ENCODE measurements around the gene EXOC4.

Gene EXOC4

DNA sequence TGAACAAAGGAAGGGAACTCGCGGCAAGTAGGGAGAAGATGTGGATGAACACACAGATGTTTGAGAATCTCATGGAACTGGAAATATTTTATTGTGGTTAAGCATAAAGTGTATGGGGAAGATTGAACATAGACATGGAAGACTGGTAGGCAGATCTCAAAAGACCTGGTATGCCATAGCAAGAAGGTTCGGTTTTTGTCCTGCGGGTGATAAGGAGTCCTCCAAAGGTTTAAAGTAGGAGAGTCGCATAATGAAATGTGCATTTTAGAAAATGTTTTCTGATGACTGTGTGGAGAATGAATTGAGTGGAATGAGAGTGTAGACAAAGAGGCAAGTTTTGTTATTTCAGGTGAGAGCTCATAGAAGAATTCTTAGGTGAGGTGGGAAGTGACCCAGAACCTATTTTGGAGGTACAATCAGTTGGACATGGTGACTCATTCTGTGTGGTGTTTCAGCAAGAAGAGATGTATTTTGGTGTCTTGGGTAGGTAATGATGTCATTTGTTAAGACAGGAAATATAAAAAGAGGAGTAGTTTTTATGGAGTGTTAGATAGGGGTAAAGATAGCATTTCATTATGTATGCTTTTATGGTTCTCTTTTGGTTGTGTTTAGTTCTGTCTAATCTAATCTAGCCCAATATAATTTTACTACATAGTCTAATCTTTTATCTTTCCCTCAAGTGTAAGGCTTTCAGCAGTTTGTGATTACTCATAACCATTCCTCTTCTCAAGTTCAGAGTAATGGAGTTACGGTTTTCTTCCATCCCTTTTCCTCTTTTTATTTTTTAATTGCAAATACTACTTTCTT is 239.2 kb downstream of the EXOC4 start:
- no peak for DNase-seq (ENCODE audit: low spot score)

DNA sequence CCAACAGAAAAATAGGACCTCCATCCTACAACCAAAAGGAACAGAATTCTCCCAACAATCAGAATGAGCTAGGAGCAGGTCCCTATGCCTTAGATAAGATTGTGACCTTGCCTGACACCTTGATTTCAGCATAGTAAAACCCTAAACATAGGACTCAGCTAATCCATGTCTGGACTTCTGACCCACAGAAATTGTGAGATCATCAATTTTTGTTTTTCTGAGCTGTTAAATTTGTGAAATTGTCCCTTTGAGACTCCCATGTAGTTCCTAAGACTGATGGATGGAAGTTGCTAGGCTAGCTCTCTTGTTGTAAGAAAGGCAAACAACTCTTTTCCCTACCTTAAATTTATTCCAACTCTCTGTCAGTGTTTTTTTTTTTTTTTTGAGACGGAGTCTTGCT is 244.2 kb downstream of the EXOC4 start:
- no peak for DNase-seq (ENCODE audit: low spot score)

DNA sequence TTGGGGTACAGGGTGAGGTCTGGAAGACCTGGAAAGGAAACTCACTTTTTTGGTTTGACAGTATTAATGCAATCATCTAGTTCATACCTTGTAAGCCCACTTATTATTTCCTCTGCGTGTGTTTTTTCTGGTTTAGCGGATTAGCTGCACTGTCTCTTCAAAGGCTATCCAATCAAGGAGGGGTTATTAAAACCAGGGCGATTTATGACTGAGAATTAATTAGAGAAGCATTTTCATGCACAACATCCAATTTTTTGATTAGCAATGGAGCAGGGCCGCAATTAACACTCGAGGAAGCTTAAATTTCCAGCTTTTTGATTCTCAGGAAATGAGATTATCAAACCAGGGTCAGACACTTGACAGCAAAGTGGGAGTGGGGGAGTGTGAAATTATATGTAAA is 248.9 kb downstream of the EXOC4 start:
- DNase-seq (ENCODE audit: low spot score), result no peak

DNA sequence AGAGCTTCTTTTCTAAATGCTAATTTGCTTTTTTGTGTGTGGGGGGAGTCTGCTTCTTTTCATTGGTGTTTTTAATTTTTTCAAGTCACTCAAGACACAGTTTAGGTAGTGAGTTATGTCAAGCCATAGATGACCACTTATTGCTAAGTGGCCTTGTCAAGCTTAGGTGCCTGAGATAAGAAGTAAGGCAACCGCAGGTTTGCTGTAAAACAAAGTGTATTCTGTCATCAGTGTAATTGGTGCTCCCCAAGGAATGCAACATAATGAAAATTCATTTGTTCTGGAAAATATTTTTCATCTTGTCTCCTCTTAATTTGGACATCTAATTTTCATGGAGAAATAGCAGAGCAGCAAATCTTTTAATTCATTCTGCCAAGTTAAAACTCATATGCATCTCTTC is 249.6 kb downstream of the EXOC4 start:
- no peak for DNase-seq (ENCODE audit: low spot score)

DNA sequence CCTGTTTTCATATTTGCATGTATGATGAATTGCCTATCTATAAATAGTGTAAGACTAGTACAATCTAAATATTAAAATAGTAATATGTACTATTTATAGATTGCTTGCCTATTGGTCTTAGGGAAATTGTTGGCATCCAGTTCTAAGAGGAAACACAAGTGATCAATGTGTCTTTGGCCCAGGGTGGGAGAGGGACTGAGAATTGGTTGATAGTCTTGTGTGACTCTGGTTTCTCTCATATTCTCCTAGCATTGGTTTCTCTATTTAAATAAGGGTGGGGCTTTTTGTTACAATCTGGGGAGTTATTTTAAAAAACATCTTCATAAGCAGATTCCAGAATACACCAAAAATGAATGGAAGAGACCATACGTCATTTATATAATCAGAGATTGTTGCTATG is 250.1 kb downstream of the EXOC4 start:
- no peak for DNase-seq (ENCODE audit: low spot score)

DNA sequence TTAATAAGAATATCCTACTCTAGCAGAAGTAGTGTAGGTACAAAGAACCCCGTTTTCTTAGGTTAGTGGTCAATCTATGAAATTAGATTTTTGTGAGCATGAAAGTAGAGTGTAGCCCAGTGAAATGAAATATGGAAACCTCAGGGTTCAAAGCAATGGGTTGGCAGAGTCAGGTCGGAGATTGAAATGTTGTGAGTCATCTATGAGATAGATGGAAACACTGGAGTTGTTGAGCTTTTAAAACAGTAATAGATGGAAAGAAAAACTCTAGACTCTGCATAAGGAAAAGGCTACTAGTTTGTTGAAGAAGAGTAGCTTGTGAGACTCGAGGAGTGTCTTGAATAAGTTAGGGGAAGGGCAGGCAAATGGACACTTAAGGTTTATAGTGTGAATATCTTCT is 251.9 kb downstream of the EXOC4 start:
- DNase-seq (ENCODE audit: low spot score), result no peak

DNA sequence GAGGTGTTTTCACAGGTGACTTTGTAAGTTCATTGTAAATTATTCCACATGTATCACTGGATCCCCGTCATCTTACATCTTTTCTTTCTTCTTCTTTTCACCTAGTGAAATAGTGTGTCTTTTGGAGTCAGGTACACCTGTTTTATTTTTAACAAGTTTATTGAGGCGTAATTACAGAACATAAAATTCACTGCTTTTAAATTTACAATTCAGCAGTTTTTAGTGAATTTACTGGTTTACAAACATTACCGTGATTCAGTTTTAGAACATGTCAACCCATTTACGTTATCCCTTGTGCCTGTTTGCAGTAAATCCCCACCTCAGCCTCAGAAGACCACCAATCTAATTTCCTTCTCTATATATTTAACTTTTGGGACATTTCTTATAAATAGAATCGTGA is 256.9 kb downstream of the EXOC4 start:
- DNase-seq (ENCODE audit: low spot score), result no peak

DNA sequence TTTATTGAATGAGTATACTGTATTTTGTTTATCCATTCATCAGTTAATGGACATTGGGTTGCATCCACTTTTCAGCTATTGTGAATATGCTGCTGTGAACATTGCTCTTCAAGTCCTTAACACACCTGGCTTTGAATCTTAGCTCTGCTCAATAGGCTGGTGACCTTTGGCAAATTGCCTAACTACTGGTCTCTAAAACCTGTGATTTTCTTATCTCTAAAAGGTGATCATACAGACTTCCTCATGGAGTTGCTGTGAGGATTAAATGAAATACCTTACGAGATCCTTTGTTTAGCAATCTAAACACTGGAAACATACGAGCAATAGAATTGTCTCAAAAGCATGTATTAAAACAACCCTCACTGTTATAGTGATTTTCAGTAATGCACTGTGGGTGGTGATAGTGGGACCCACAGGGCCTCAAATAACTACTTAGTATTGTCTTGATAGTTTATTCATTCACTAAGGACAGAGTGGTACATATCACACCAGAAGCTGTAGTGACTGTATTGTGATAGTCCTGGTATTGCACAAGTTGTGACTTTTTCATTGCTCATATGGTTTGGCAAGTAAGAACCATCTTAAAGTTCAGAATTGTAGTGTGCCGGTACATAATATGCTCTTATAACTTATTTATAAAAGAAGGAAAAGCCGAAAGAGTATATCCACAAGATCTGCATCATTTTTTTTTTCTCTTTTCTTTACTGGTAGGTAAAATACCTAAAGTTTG is 257.6 kb downstream of the EXOC4 start:
- no peak for DNase-seq (ENCODE audit: low spot score)

DNA sequence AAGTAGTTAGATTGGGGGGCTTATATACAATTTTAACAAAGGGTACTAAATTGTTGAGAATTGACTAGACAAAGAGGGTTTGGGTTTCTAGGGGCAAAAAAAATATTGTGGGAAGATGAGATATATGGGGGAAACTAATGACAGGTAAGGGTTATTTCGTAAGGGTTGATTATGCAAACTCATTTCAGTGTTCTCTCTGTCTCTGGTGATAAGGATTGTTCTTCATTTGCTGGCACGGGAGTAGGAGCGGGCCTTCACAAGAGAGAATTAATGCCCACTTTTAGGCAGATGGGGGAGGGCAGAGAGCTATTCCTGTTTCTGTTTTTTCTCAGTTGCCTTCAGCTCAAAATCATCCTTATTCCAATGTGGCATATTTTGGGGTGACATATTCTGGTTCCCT is 258.4 kb downstream of the EXOC4 start:
- no peak for DNase-seq (ENCODE audit: low spot score)

DNA sequence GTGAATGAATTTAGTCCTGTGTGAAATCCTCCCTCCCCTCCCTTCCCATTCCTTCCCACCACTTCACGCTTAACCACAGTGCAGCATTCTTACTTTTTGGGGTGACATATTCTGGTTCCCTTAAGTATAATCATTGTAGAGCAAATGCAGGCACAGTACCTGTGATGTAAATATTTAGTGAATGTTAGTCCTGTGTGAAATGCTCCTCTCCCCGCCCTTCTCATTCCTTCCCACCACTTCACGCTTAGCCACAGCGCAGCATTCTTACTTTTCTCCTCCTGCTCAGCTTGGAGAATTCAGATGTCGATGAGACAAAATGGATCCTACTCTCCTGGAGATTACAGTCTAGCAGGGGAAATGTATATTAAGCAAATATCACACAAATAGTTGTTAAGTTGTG is 258.8 kb downstream of the EXOC4 start:
- DNase-seq (ENCODE audit: low spot score), result no peak

DNA sequence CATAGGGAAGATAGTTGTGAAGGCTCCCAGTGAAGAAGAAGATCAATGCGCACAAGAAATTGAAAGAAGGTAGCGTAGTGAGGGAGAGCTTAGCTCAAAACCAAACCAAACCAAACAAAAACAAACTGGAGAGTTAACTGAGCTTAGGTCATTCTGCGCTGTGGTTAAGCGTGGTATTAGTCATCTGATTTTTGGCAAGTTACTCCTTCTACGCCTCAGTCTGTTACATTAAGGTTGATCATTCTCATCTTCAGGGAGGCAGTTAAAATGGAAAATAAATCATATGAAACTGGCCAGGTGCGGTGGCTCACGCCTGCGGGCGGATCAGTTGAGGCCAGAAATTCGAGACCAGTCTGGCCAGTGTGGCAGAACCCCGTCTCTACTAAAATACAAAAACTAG is 259.7 kb downstream of the EXOC4 start:
- no peak for DNase-seq (ENCODE audit: low spot score)

DNA sequence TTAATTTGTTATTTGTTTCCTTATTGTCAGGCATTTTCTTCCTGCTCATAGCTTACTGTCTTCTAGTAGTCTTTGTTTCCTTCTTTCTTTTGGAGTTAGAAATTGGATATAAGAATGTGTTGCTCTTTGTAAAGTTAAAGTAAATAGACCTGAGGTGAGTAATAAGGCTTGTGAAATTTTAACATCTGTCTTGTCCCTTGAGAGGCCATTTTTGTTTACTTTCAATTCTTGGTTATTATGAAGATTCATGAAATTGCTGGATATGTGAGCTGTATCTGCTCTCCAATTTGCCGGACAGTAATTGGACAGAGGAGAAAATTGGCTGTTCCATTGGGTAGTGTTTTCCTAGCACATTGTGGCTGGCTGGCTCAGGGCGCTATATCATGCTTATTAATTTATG is 260.7 kb downstream of the EXOC4 start:
- DNase-seq (ENCODE audit: low spot score), result no peak

DNA sequence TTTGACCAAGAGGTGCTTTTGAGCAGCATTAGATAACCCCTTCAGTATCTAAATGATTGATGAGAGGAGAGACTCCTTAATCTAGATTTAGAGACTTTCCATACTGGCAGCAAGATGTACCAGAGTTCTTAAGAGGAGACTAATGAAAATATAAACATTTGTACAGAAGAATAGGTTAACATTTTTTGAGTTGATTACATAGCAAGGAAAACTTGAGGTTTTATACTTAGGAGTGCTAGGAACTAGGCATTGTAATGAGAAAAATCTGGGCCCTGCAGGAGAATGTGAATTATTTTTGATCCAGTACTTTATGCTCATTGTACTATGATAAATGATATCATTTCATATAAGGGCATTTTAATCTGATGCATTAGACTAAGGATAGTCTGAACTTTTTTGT is 261.7 kb downstream of the EXOC4 start:
- DNase-seq (ENCODE audit: low spot score), result no peak

DNA sequence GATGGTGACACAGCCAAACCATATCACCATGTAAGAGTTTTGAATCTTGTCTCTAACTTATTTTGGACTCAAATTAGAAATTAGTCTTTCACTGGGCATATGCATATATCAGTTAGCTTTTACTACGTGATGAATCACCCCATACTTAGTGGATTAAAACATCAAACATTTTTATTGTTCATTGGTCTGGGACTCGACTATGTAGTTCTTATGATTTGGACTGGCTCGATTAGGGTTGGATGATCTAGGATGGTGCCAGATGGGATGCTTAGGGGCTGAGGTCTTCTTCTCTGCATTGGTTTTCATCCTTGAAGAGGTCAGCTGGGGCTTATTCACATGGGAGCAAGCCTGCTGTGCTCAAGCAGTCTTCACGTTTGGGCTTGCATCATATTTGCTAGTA is 264.9 kb downstream of the EXOC4 start:
- DNase-seq (ENCODE audit: low spot score), result no peak

DNA sequence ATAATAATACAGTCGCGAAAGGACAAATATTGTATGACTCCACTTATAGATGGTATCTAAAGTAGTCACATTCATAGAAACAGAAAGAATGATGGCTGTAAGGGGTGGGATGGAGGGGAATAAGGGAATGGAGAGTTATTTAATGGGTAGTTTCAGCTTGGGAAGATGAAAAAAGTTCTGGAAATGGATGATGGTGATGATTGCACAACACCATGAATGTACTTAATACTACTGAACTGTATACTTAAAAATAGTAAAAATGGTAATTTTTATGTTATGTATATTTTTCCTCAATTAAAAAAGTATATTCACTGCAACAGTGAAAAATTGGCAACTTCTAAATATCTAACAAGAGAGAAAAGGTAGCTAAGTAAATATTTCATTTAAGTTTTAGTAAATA is 265.8 kb downstream of the EXOC4 start:
- no peak for DNase-seq (ENCODE audit: low spot score)

DNA sequence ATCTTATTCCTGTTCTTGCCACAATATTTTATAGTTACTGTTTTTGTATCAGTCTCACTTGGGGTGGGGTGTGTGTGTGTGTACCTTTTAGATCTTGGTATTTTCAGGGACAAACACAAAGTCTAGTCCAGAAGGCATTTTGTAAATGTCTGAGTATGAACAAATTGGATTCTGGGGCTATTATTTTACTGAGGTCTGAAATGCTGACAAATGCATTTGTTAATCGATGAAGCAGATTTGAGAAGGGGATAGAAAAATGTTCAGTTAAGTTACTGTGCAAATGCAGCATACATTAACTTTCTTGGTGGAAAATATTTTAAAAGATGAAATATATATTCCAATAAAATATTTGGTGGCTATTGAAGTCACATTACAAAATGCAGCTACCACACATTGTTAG is 267.4 kb downstream of the EXOC4 start:
- no peak for DNase-seq (ENCODE audit: low spot score)

DNA sequence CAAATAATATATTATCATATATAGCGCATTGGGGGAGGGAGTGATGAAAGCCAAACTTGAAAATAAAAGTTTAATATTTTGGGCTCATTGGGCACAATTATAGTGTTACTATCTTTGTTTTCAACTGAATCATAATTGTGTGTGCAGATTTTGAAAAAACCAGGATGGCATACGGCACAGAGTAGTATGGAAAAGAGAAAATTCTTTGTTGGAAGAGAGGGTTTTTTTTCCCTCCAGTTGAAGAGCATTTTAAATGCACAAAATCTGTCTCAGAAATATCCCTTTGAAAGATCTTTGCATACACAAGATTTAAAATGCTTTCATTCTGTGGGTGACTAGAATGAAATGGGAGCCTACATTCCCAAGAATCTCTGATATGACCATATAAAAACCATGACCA is 269.6 kb downstream of the EXOC4 start:
- DNase-seq (ENCODE audit: low spot score), result no peak

DNA sequence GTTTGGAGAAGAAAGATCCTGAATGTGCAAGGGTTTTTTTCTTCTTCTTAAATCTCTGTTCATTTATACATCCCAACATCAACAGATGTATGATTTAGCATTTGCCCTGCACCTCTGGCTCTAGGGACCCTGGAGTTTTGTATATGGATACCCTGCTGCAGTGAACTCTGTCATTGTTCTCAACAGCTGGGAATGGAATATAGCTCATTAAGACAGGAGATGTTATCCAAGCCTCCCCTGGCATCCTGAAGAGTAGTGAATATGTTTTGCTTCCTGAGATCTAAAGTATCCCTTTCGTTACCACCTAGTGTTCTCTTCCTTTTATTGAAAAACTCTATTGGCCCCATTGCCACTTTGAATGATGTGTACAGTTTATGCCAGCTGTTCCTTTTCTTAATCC is 275.9 kb downstream of the EXOC4 start:
- DNase-seq (ENCODE audit: low spot score), result no peak

DNA sequence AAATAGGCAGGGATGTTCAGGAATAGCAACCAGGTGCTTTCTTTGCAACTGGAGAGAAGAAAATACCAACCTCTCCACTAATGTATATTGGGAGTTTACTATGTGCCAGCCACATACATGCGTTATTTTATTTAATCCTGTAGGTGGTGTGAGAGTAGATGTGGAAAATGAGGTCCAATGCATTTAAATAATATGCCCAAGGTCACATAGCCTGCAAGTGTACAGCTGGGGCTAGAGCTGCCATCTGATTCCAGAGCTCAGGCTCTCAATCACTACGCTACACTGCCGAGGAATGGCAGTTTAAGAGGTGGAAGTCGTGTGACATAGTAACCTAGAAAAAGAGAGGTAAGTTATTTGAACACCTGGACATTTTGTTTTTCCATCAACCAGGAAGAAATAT is 277.0 kb downstream of the EXOC4 start:
- no peak for DNase-seq (ENCODE audit: low spot score)

DNA sequence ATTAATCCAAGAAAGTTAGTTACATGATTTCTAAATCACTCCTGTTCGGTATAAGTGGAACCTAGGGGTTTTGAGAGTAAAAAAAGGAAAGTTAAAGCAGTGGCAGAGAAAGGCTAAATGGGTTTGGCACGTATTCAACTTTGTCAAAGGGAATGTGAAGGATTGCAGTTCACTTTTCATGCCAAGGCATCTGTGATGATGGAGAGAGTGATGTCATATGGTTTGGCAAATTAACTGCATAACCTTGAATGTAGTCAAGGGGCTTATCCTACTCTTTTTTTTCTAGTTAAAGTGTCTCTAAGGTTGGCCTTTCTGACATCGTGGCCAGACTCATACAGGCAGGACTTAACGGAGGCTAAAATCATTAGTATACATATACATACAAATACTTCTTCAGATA is 277.8 kb downstream of the EXOC4 start:
- DNase-seq (ENCODE audit: low spot score), result no peak

DNA sequence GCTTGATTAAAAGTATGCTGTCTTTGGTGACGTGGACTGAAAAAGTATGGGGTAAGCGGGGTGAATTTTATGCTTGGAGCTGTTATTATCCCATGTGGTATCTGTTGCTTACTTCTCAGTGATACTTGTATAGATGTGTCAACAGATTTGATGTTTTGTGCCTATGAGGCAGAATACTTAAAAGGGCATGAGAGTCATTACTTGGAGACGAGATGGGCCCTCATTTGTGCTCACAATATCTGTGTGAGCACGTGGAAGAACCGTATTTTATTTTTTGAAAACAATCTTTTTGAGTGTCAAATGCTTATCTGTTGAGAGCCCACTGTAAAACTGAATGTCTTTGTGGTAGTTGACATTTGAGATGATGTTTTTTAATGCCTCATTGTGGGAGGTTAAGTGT is 281.9 kb downstream of the EXOC4 start:
- DNase-seq (ENCODE audit: low spot score), result no peak

DNA sequence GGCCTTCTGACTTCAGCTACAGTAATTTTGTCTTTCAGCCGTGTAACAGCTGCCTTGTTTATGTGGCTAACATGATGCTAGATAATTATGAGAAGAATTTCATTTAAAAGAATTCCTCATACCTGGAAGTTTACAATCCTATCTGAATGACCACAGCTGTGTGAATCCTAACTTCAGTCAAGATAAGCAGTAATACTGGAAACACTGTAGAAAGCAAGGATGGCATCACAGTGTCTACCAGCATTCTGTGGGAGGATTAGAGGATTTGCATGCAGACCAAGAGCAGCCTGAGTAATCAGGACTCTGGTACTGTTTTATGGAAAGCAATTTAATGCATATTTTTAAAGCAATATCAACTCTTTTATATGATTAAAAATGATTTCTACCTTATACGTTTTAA is 282.4 kb downstream of the EXOC4 start:
- DNase-seq (ENCODE audit: low spot score), result no peak

DNA sequence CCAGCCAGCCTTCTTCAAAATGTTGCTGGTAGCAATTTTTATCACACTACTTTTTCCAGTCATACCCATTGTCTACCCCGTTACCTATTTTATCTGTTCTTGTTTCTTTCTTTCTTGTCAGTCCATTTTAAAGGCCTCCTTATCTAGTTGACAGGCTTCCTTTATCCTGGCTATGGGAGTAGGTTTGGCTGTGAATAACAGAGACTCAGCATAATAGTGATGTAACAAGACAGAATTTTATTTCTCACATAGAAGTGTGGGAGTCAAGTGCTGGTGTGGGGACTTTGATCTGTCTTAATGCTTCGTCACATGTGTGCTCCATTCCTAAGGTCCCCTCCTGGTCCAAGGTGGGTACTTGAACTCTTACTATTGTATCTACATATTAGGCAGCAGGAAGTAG is 283.6 kb downstream of the EXOC4 start:
- no peak for DNase-seq (ENCODE audit: low spot score)

DNA sequence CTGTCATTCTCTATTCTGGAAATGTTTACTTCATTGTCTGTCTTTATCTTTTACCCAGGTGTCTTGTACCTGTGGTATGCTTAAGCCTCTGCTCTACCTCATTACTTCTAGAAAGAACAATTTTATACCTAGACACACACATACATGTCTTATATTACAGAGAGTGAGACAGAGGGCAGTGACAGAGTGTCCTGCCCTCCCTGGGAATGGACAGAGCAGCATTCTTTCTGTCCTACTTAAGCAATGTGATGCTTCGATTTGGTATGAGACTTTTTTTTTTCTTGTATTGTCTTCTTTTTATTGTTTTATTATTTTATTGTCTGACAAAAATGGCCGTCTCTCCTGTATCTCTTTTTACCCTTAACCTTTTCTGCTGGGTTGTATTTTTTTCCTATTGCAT is 286.1 kb downstream of the EXOC4 start:
- DNase-seq (ENCODE audit: low spot score), result no peak
